Measurements from ENCODE around the gene WRNIP1.

The WRNIP1 gene

GRCh38 chr6:2809015-2809414 lies 43.8 kb downstream of the WRNIP1 start:
- H3K4me1 ChIP-seq (ENCODE audit: insufficient read depth, low read length, poor library complexity, severe bottlenecking), result peaks cover 38% of the 10 kb centered on the region
- no peak overlapping the region for H2AFZ ChIP-seq (ENCODE audit: low read length)
- H3K4me3 ChIP-seq (ENCODE audit: low read length, poor library complexity, severe bottlenecking), result no peak overlapping the region
- H3F3A ChIP-seq (ENCODE audit: low read depth), result 0 out of 2 replicates have a peak, but pooled peaks cover 6% of the 10 kb centered on the region
- H3K79me2 ChIP-seq (ENCODE audit: insufficient read depth, low read length), result no peaks in the 10 kb centered on the region
- no peaks in the 10 kb centered on the region for H4K20me1 ChIP-seq (ENCODE audit: insufficient read depth, low read length, poor library complexity, severe bottlenecking)
- no peak for TF ChIP-seq EZH2phosphoT487 (IDR thresholded peaks at IDR 0.05; ENCODE audit: borderline replicate concordance)
- TF ChIP-seq CTCF (conservative IDR thresholded peaks at IDR 0.05; ENCODE audit: low read length), result no peak
- no peaks in the 10 kb centered on the region for H3K9me2 ChIP-seq (replicated peaks; ENCODE audit: low read depth, low read length)
- no peaks in the 10 kb centered on the region for H3K36me3 ChIP-seq (ENCODE audit: insufficient read depth, low read length)
- no peak overlapping the region for H3K9ac ChIP-seq (ENCODE audit: low read depth, low read length, poor library complexity, severe bottlenecking)
- no peaks in the 10 kb centered on the region for H3K9me3 ChIP-seq (ENCODE audit: insufficient read depth, low read depth, low read length)
- H3K27me3 ChIP-seq (ENCODE audit: insufficient read depth, low read length, poor library complexity, severe bottlenecking), result no peaks in the 10 kb centered on the region
- no peak overlapping the region for H3K4me2 ChIP-seq (ENCODE audit: low read depth, low read length, poor library complexity, severe bottlenecking)

GRCh38 chr6:2810092-2810671 lies 45.0 kb downstream of the WRNIP1 start:
- Histone ChIP-seq H4K20me1 (ENCODE audit: insufficient read depth, low read length, poor library complexity, severe bottlenecking) (no peaks in the 10 kb centered on the region), H3K4me2 (ENCODE audit: low read depth, low read length, poor library complexity, severe bottlenecking) (peak overlapping the region; percentile 7), H3K4me3 (ENCODE audit: low read length, poor library complexity, severe bottlenecking) (no peak overlapping the region), H3K36me3 (ENCODE audit: insufficient read depth, low read length) (no peaks in the 10 kb centered on the region), H3F3A (ENCODE audit: low read depth) (0 out of 2 replicates have a peak, but pooled peaks cover 6% of the 10 kb centered on the region), H3K27me3 (ENCODE audit: insufficient read depth, low read length, poor library complexity, severe bottlenecking) (no peaks in the 10 kb centered on the region), H3K4me1 (ENCODE audit: insufficient read depth, low read length, poor library complexity, severe bottlenecking) (peaks cover 36% of the 10 kb centered on the region), H3K9me3 (ENCODE audit: insufficient read depth, low read depth, low read length) (no peaks in the 10 kb centered on the region), H2AFZ (ENCODE audit: low read length) (no peak overlapping the region), H3K9me2 (replicated peaks; ENCODE audit: low read depth, low read length) (no peaks in the 10 kb centered on the region), H3K79me2 (ENCODE audit: insufficient read depth, low read length) (no peaks in the 10 kb centered on the region), H3K9ac (ENCODE audit: low read depth, low read length, poor library complexity, severe bottlenecking) (no peak overlapping the region)
- TF ChIP-seq EZH2phosphoT487 (IDR thresholded peaks at IDR 0.05; ENCODE audit: borderline replicate concordance), result no peak
- TF ChIP-seq CTCF (conservative IDR thresholded peaks at IDR 0.05; ENCODE audit: low read length), result no peak

- Histone ChIP-seq H3K9me2 (replicated peaks; ENCODE audit: low read depth, low read length) (no peaks in the 10 kb centered on the region), H3K9ac (ENCODE audit: low read depth, low read length, poor library complexity, severe bottlenecking) (no peak overlapping the region), H3F3A (ENCODE audit: low read depth) (no peaks in the 10 kb centered on the region), H3K27me3 (ENCODE audit: insufficient read depth, low read length, poor library complexity, severe bottlenecking) (no peaks in the 10 kb centered on the region), H2AFZ (ENCODE audit: low read length) (no peak overlapping the region), H4K20me1 (ENCODE audit: insufficient read depth, low read length, poor library complexity, severe bottlenecking) (no peaks in the 10 kb centered on the region), H3K36me3 (ENCODE audit: insufficient read depth, low read length) (no peaks in the 10 kb centered on the region), H3K4me1 (ENCODE audit: insufficient read depth, low read length, poor library complexity, severe bottlenecking) (peaks cover 25% of the 10 kb centered on the region), H3K9me3 (ENCODE audit: insufficient read depth, low read depth, low read length) (peaks cover 10% of the 10 kb centered on the region; the same call in 1 of the 2 replicates), H3K4me2 (ENCODE audit: low read depth, low read length, poor library complexity, severe bottlenecking) (no peak overlapping the region), H3K4me3 (ENCODE audit: low read length, poor library complexity, severe bottlenecking) (no peak overlapping the region), H3K79me2 (ENCODE audit: insufficient read depth, low read length) (no peaks in the 10 kb centered on the region)
- no peak for TF ChIP-seq CTCF (conservative IDR thresholded peaks at IDR 0.05; ENCODE audit: low read length)
- no peak for TF ChIP-seq EZH2phosphoT487 (IDR thresholded peaks at IDR 0.05; ENCODE audit: borderline replicate concordance)
Measured at GRCh38 chr6:2812695-2813094, 47.5 kb downstream of the WRNIP1 start.
